ENCODE results near the gene GTPBP10.
A peak's percentile ranks its signal among the peaks of the same experiment; 100 is the strongest.

GTPBP10 gene

GRCh38 chr7:90383422-90383821 lies 36.9 kb downstream of the GTPBP10 start:
- no peak for DNase-seq (ENCODE audit: low read depth in 2 of 2)

GRCh38 chr7:90383861-90384260 lies 37.3 kb downstream of the GTPBP10 start:
- no peak for DNase-seq (ENCODE audit: low read depth in 2 of 2)

GRCh38 chr7:90384433-90384832 lies 37.9 kb downstream of the GTPBP10 start:
- no peak for DNase-seq (ENCODE audit: low read depth in 2 of 2)

GRCh38 chr7:90387470-90388240 lies 41.1 kb downstream of the GTPBP10 start:
- no peak for DNase-seq (ENCODE audit: low read depth in 2 of 2)

- DNase-seq (ENCODE audit: low read depth in 2 of 2) = no peak
Observed at GRCh38 chr7:90390926-90391325, 44.4 kb downstream of the GTPBP10 start.

- DNase-seq (ENCODE audit: low read depth in 2 of 2) = no peak
Observed at GRCh38 chr7:90391488-90391887, 45.0 kb downstream of the GTPBP10 start.

GRCh38 chr7:90396420-90396819 lies 49.9 kb downstream of the GTPBP10 start:
- no peak for DNase-seq (ENCODE audit: low read depth in 2 of 2)

GRCh38 chr7:90401989-90402388 lies 55.5 kb downstream of the GTPBP10 start:
- DNase-seq (ENCODE audit: low read depth in 2 of 2) = no peak

GRCh38 chr7:90402785-90403173 lies 56.3 kb downstream of the GTPBP10 start:
- no peak for DNase-seq (ENCODE audit: low read depth in 2 of 2)

- DNase-seq (ENCODE audit: low read depth in 2 of 2) = peak; percentile 53 to 65
Observed at GRCh38 chr7:90403174-90404113, 56.9 kb downstream of the GTPBP10 start, which contains the start of gene CLDN12. Gene CLDN12 (plus strand): TSS chr7:90403461. CDS start chr7:90412677, 9,216 bp downstream.

- no peak for DNase-seq (ENCODE audit: low read depth in 2 of 2)
Observed at GRCh38 chr7:90404777-90405176, 58.3 kb downstream of the GTPBP10 start.

- DNase-seq (ENCODE audit: low read depth in 2 of 2) = no peak
Observed at GRCh38 chr7:90407484-90407821, 60.9 kb downstream of the GTPBP10 start.

GRCh38 chr7:90408142-90408541 lies 61.6 kb downstream of the GTPBP10 start:
- no peak for DNase-seq (ENCODE audit: low read depth in 2 of 2)

- no peak for DNase-seq (ENCODE audit: low read depth in 2 of 2)
Observed at GRCh38 chr7:90409667-90410066, 63.2 kb downstream of the GTPBP10 start.

GRCh38 chr7:90411510-90411909 lies 65.0 kb downstream of the GTPBP10 start:
- DNase-seq (ENCODE audit: low read depth in 2 of 2) = no peak

GRCh38 chr7:90412458-90413184 lies 66.1 kb downstream of the GTPBP10 start:
- peak in 1 of 2 donors; percentile 8 for DNase-seq (ENCODE audit: low read depth in 2 of 2)

GRCh38 chr7:90413185-90413528 lies 66.6 kb downstream of the GTPBP10 start:
- no peak for DNase-seq (ENCODE audit: low read depth in 2 of 2)

- DNase-seq (ENCODE audit: low read depth in 2 of 2) = no peak
Observed at GRCh38 chr7:90421651-90422050, 75.1 kb downstream of the GTPBP10 start.

GRCh38 chr7:90424720-90425119 lies 78.2 kb downstream of the GTPBP10 start:
- DNase-seq (ENCODE audit: low read depth in 2 of 2) = no peak

- DNase-seq (ENCODE audit: low read depth in 2 of 2) = no peak
Observed at GRCh38 chr7:90425376-90425775, 78.9 kb downstream of the GTPBP10 start.

GRCh38 chr7:90430614-90431460 lies 84.3 kb downstream of the GTPBP10 start:
- DNase-seq (ENCODE audit: low read depth in 2 of 2) = no peak

All from stimulated activated CD4-positive, alpha-beta T cell treated with anti-CD3 and anti-CD28 coated beads, Interleukin-4, amount 100 ng/mL, for 48 hours (primary cell).